ENCODE data around the gene RPRM.

The RPRM gene

GRCh38 chr2:153470867-153471266 lies 7.7 kb downstream of the RPRM start:
- no peak overlapping the region for H3K27ac ChIP-seq
- TF ChIP-seq CTCF (IDR thresholded peaks at IDR 0.05; ENCODE audit: low read depth, low read length), result no peak
- no peak overlapping the region for H3K4me3 ChIP-seq (ENCODE audit: low read depth, low read length)
- no peaks in the 10 kb centered on the region for H3K9me3 ChIP-seq (ENCODE audit: severe bottlenecking)
- no peaks in the 10 kb centered on the region for H3K36me3 ChIP-seq
- DNase-seq, result no peak
- peaks cover 17% of the 10 kb centered on the region for H3K27me3 ChIP-seq (ENCODE audit: insufficient read depth, low read depth, severe bottlenecking)

GRCh38 chr2:153464395-153464794 lies 14.2 kb downstream of the RPRM start:
- H3K36me3 ChIP-seq, result no peaks in the 10 kb centered on the region
- no peak overlapping the region for H3K4me3 ChIP-seq (ENCODE audit: low read depth, low read length)
- no peaks in the 10 kb centered on the region for H3K9me3 ChIP-seq (ENCODE audit: severe bottlenecking)
- DNase-seq, result no peak
- H3K27me3 ChIP-seq (ENCODE audit: insufficient read depth, low read depth, severe bottlenecking), result no peaks in the 10 kb centered on the region
- no peak overlapping the region for H3K27ac ChIP-seq
- TF ChIP-seq CTCF (IDR thresholded peaks at IDR 0.05; ENCODE audit: low read depth, low read length), result no peak

GRCh38 chr2:153462338-153462859 lies 16.2 kb downstream of the RPRM start:
- H3K36me3 ChIP-seq, result no peaks in the 10 kb centered on the region
- H3K27ac ChIP-seq, result no peak overlapping the region
- DNase-seq, result no peak
- no peaks in the 10 kb centered on the region for H3K9me3 ChIP-seq (ENCODE audit: severe bottlenecking)
- H3K4me3 ChIP-seq (ENCODE audit: low read depth, low read length), result no peak overlapping the region
- no peaks in the 10 kb centered on the region for H3K27me3 ChIP-seq (ENCODE audit: insufficient read depth, low read depth, severe bottlenecking)
- no peak for TF ChIP-seq CTCF (IDR thresholded peaks at IDR 0.05; ENCODE audit: low read depth, low read length)

GRCh38 chr2:153461453-153461852 lies 17.1 kb downstream of the RPRM start:
- Histone ChIP-seq H3K27me3 (ENCODE audit: insufficient read depth, low read depth, severe bottlenecking) (no peaks in the 10 kb centered on the region), H3K4me3 (ENCODE audit: low read depth, low read length) (no peak overlapping the region), H3K36me3 (no peaks in the 10 kb centered on the region), H3K9me3 (ENCODE audit: severe bottlenecking) (no peaks in the 10 kb centered on the region), H3K27ac (no peak overlapping the region)
- no peak for TF ChIP-seq CTCF (IDR thresholded peaks at IDR 0.05; ENCODE audit: low read depth, low read length)
- no peak for DNase-seq

- H3K4me3 ChIP-seq (ENCODE audit: low read depth, low read length), result no peak overlapping the region
- DNase-seq, result no peak
Observed at GRCh38 chr2:153455861-153456260, 22.7 kb downstream of the RPRM start.

More at GRCh38 chr2:153455861-153456260, 22.7 kb downstream of the RPRM start:
- H3K27ac ChIP-seq, result no peak overlapping the region
- no peaks in the 10 kb centered on the region for H3K9me3 ChIP-seq (ENCODE audit: severe bottlenecking)
- H3K36me3 ChIP-seq, result no peaks in the 10 kb centered on the region
- no peaks in the 10 kb centered on the region for H3K27me3 ChIP-seq (ENCODE audit: insufficient read depth, low read depth, severe bottlenecking)
- TF ChIP-seq CTCF (IDR thresholded peaks at IDR 0.05; ENCODE audit: low read depth, low read length), result no peak

All from WERI-Rb-1 (cell line).